Endothelial cell (in vitro differentiated cells): ENCODE data around the gene LRRN2. TPM values are rescaled to one million over a fixed set of nuclear protein-coding genes. Genes with fewer than 3 reads are reported as not detected.

Experiments used
- DNase-seq: peaks from one replicate; pipeline ENCODE4 v3.0.0; 2021; ENCODE audit warnings: low spot score
- H3K27ac Mint-ChIP-seq: one replicate; pipeline ENCODE4 v1.8.0; 2021; ENCODE audit warnings: mixed read lengths, inconsistent platforms; ENCODE audit not compliant: unreplicated experiment
- H3K27me3 Mint-ChIP-seq: one replicate; pipeline ENCODE4 v1.8.0; 2021; ENCODE audit warnings: mild to moderate bottlenecking, moderate library complexity, mixed read lengths, inconsistent platforms; ENCODE audit not compliant: unreplicated experiment
- H3K36me3 Mint-ChIP-seq: one replicate; pipeline ENCODE4 v1.8.0; 2021; ENCODE audit warnings: mild to moderate bottlenecking, low read depth, mixed read lengths, inconsistent platforms; ENCODE audit not compliant: unreplicated experiment
- H3K4me1 Mint-ChIP-seq: one replicate; pipeline ENCODE4 v1.8.0; 2021; ENCODE audit warnings: mild to moderate bottlenecking, mixed read lengths, inconsistent platforms; ENCODE audit not compliant: unreplicated experiment
- H3K4me3 Mint-ChIP-seq: one replicate; pipeline ENCODE4 v1.8.0; 2021; ENCODE audit warnings: mild to moderate bottlenecking, mixed read lengths, inconsistent platforms; ENCODE audit not compliant: unreplicated experiment
- H3K9me3 Mint-ChIP-seq: one replicate; pipeline ENCODE4 v1.8.0; 2021; ENCODE audit warnings: mixed read lengths, inconsistent platforms; ENCODE audit not compliant: unreplicated experiment
- CTCF ChIP-seq: fragments of 200-600 bp; sonication (generic); IDR thresholded peaks from one replicate; pipeline ENCODE4 v1.5.0; 2021; ENCODE audit warnings: antibody characterized with exemption; ENCODE audit not compliant: unreplicated experiment
- total RNA-seq: library from RNA; stranded (reverse); fragmentation: NEBNext Ultra II Directional; extraction: Animal tissue kit (Norgen Biotek cat#: 25700); gene quantifications from one replicate; pipeline ENCODE4 v1.2.1, GENCODE V29; 2021; ENCODE audit not compliant: unreplicated experiment

Gene LRRN2
- total RNA-seq, 1 donor from 2014 or later: 71.1 TPM

GRCh38 chr1:204678721-204679475, 6.6 kb downstream of the LRRN2 start:
- no peak for TF ChIP-seq CTCF
- peak overlapping the region; percentile 63 for H3K4me3 Mint-ChIP-seq
- no peak for DNase-seq
- peaks cover 46% of the 10 kb centered on the region for H3K4me1 Mint-ChIP-seq
- no peaks in the 10 kb centered on the region for H3K9me3 Mint-ChIP-seq
- H3K36me3 Mint-ChIP-seq: peaks cover 40% of the 10 kb centered on the region
- H3K27ac Mint-ChIP-seq: peak overlapping the region; percentile 55
- H3K27me3 Mint-ChIP-seq: peaks cover 6% of the 10 kb centered on the region

DNA sequence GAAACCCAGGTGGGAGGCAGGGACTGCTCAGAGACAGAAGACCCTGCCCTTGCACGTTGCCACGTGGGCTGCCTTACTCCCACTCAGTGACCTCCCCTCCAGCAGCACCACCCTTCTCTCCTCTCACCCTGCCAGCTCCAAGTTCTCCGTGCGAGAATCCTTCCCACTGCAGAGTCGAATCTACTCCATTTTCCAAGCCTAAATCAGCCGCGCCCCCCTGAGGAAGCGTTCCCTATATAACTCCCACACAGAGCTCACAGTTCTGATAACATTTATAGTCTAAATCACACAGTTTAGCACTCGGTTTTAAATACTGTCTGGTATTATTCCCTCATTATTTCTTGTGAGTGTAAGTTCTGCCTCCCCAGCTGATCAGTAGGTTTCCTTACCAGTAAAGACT, 7.7 kb downstream of the LRRN2 start:
- Mint-ChIP-seq H3K27ac (no peak overlapping the region), H3K9me3 (no peaks in the 10 kb centered on the region), H3K36me3 (peaks cover 40% of the 10 kb centered on the region), H3K4me1 (peaks cover 37% of the 10 kb centered on the region), H3K4me3 (no peak overlapping the region), H3K27me3 (peaks cover 6% of the 10 kb centered on the region)
- DNase-seq: no peak
- no peak for TF ChIP-seq CTCF

DNA sequence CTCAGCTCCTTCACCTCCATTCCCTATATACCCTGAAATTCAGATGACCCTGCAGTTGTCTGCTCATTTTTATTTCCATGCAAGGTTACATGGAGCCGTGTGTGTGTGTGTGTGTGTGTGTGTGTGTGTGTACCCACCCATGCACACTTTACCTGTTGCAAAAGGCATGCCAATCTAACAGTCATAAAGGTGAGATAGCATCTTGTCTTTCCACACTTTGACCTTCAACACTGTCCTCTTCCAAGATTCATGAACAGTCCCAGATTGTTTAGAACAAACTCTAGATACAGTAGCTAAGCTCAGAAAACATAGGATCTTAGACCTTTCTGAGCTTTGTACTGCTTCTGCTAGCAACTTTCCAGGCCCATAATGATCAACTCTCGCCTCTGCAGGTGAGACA, 9.5 kb downstream of the LRRN2 start:
- Mint-ChIP-seq H3K4me3 (no peak overlapping the region), H3K27me3 (peaks cover 6% of the 10 kb centered on the region), H3K27ac (no peak overlapping the region), H3K4me1 (peaks cover 25% of the 10 kb centered on the region), H3K36me3 (peaks cover 29% of the 10 kb centered on the region), H3K9me3 (no peaks in the 10 kb centered on the region)
- TF ChIP-seq CTCF: no peak
- DNase-seq: no peak

- Mint-ChIP-seq H3K4me1 (peaks cover 15% of the 10 kb centered on the region), H3K4me3 (no peak overlapping the region), H3K27ac (no peak overlapping the region), H3K27me3 (peaks cover under 1% of the 10 kb centered on the region), H3K36me3 (peaks cover 24% of the 10 kb centered on the region), H3K9me3 (no peaks in the 10 kb centered on the region)
- no peak for DNase-seq
- no peak for TF ChIP-seq CTCF
Measured at GRCh38 chr1:204673909-204674649, 11.5 kb downstream of the LRRN2 start.

DNA sequence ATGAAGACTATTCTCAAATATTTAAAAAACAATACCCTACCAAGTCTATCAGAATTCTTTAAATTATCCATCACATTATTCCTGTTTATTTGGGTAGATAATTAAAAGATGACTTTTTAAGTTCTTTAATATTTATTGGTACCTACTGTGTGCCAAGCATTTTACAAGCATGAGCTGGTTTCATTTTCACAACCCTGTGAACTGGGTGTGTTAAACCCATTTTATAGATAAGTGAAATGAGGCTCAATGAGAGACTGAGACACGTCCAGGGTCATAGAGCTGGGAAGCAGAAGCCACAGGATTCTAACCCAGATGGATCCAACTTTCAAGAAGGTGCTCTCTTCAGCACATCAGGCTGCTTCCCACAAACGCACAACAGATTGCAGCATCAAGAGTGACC, 12.3 kb downstream of the LRRN2 start:
- Mint-ChIP-seq H3K36me3 (peaks cover 23% of the 10 kb centered on the region), H3K27ac (no peak overlapping the region), H3K9me3 (no peaks in the 10 kb centered on the region), H3K4me1 (peaks cover 7% of the 10 kb centered on the region), H3K4me3 (no peak overlapping the region), H3K27me3 (no peaks in the 10 kb centered on the region)
- DNase-seq: no peak
- TF ChIP-seq CTCF: no peak
